AG09309 (cell line): ENCODE results near the gene AKR7A3.

Experiments
- DNase-seq: peaks from one replicate; pipeline ENCODE4 v3.0.0-alpha.2; 2010; ENCODE audit warnings: low read depth
- H3K4me3 ChIP-seq: 2 replicates; pipeline ENCODE4 v1.5.1; 2011; ENCODE audit warnings: mild to moderate bottlenecking, low read depth, low read length, moderate library complexity; ENCODE audit not compliant: control insufficient read depth
- CTCF ChIP-seq: IDR thresholded peaks from 2 replicates; pipeline ENCODE4 v1.5.1; 2011; ENCODE audit warnings: mild to moderate bottlenecking, low read depth, low read length, inconsistent platforms; ENCODE audit not compliant: insufficient read depth, control insufficient read depth; ENCODE audit errors: missing control alignments

AKR7A3 gene

GRCh38 chr1:19330449-19331135 is 42.0 kb upstream of the AKR7A3 start:
- no peak for DNase-seq
- no peak for TF ChIP-seq CTCF
- H3K4me3 ChIP-seq = no peak overlapping the region

- DNase-seq = no peak
- no peak for TF ChIP-seq CTCF
- H3K4me3 ChIP-seq = no peak overlapping the region
Measured at GRCh38 chr1:19329611-19330010, 41.0 kb upstream of the AKR7A3 start.

GRCh38 chr1:19329188-19329587 is 40.6 kb upstream of the AKR7A3 start:
- no peak for DNase-seq
- H3K4me3 ChIP-seq = no peak overlapping the region
- TF ChIP-seq CTCF = no peak

GRCh38 chr1:19328486-19328885 is 39.9 kb upstream of the AKR7A3 start:
- no peak for DNase-seq
- no peak overlapping the region for H3K4me3 ChIP-seq
- no peak for TF ChIP-seq CTCF

GRCh38 chr1:19327736-19328135 is 39.2 kb upstream of the AKR7A3 start:
- no peak overlapping the region for H3K4me3 ChIP-seq
- TF ChIP-seq CTCF = no peak
- no peak for DNase-seq

- TF ChIP-seq CTCF = no peak
- no peak overlapping the region for H3K4me3 ChIP-seq
- DNase-seq = no peak
Measured at GRCh38 chr1:19327301-19327700, 38.7 kb upstream of the AKR7A3 start.

- TF ChIP-seq CTCF = no peak
- no peak overlapping the region for H3K4me3 ChIP-seq
- DNase-seq = no peak
Measured at GRCh38 chr1:19326748-19327065, 38.1 kb upstream of the AKR7A3 start.
